Esophagus mucosa (tissue), 1 donor: ENCODE measurements around the gene TAGLN. TPM values are rescaled to one million over a fixed set of nuclear protein-coding genes. Genes with fewer than 3 reads are reported as not detected.

Experiments used
- ATAC-seq: fragments of 200-7000 bp; cut with Tn5 transposase; one replicate; pipeline ENCODE4 v1.9.1; 2020
- total RNA-seq: library from RNA; stranded (reverse); gene quantifications from one replicate; pipeline ENCODE4 v1.2.4, GENCODE V29; 2023
- donor health status: DM: yes; HTN: yes; CAD: no.

The TAGLN gene
- total RNA-seq, 1 donor from 2014 or later, result 55.9 TPM

GRCh38 chr11:117231842-117232091 is 32.6 kb downstream of the TAGLN start, which contains the start of gene PCSK7:
Gene PCSK7, minus strand, starts transcription at chr11:117232073. Its CDS starts 2,229 bp downstream, at chr11:117229844.
- no peak for ATAC-seq

- peak; percentile 92 for ATAC-seq
Measured at GRCh38 chr11:117232092-117232878, 33.1 kb downstream of the TAGLN start, which contains the start of gene RNF214. Gene RNF214, plus strand, starts transcription at chr11:117232671. Its CDS starts 1,602 bp downstream, at chr11:117234273.

- peak; percentile 24 for ATAC-seq
Measured at GRCh38 chr11:117232911-117233409, 33.8 kb downstream of the TAGLN start.

GRCh38 chr11:117238221-117238620 is 39.1 kb downstream of the TAGLN start:
- no peak for ATAC-seq

DNA sequence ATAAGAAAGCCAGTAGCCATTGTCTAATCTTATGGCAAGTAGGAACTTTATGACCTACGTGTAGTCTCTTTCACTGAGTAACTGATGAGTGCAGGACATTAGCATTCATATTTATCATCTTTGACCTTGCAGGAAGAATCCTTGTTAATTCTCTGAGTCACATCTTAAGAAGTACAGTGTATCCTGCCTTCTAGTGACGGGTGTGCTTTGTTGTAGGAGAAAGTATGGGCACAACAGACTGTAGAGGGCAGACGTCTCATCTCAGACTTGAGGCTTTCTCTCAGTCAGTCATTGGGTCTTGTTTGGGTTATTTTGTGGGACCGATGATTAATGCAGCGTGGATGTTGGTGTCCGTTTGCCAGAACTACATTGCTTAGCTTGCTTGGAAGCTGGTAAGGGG is 40.1 kb downstream of the TAGLN start:
- peak; percentile 90 for ATAC-seq

DNA sequence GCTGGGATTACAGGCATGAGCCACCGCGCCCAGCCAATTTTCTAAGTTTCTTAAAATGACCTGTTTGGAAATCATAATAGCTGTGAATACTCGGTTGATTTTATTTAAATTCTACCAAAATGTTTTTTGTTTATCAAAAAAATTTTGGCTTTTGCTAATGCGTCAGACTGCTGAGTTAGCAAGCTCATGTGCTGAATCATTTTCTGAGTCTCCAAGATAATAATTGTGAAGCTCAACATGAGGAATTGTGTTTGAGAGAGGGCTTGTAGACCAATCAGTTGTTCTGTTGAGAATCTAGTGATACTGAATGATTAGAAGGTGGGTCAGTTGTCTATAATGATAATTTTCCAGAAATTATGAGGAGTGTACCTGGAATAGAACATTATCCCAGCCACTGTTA is 49.2 kb downstream of the TAGLN start:
- ATAC-seq, result no peak

GRCh38 chr11:117249571-117249970 is 50.4 kb downstream of the TAGLN start:
- no peak for ATAC-seq

DNA sequence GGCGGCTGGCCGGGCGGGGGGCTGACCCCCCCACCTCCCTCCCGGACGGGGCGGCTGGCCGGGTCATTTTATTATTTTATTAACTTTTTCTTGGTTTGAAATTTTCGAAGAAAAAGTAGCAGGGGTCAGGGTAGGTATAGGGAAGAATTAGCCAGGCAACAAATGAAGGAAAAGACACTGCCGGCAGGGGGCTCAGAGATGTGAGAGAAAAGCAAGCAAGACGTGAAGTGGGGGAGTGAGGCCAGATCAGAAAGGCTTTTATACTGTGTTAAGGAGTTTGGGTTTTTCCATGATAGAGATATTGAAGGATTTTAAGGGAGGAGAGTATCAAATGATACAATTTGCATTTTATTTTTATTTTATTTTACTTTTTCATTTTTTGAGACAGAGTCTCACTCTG is 52.3 kb downstream of the TAGLN start:
- no peak for ATAC-seq

DNA sequence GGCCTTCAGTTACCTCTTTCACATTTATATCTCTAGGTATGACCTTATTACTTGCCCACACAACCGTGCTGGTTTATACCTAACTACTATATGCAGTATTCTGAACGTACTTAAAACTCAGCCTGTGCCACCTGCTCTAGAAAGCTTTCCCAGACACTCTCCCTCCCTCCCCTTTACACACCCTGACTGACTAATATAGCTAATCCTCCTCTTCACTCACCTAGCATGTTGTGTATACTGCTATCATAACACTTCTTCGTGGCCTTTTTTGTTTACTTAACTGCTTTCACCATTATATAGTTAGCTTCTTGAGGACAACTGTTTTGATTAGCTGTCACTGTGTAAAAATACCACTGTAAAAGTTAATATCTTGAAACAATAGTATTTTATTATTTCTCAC is 56.8 kb downstream of the TAGLN start:
- ATAC-seq, result peak; percentile 95

GRCh38 chr11:117256573-117256972 is 57.4 kb downstream of the TAGLN start:
- peak; percentile 84 for ATAC-seq

Other genes with a start within 250 kb of the TAGLN start
- 25.2 TPM for gene SIK3, start 100.9 kb upstream of the TAGLN start, total RNA-seq
- gene PAFAH1B2, start 55.1 kb upstream of the TAGLN start, total RNA-seq, result 50.9 TPM
- 9.8 TPM for gene SIDT2, start 20.6 kb upstream of the TAGLN start, total RNA-seq
- 44.4 TPM for gene PCSK7, start 32.7 kb downstream of the TAGLN start, total RNA-seq
- 13.7 TPM for gene RNF214, start 33.3 kb downstream of the TAGLN start, total RNA-seq
- 3.1 TPM for gene BACE1-AS, start 92.0 kb downstream of the TAGLN start, total RNA-seq
- gene BACE1, start 116.9 kb downstream of the TAGLN start, total RNA-seq, result 17.5 TPM
- gene CEP164, start 128.5 kb downstream of the TAGLN start, total RNA-seq, result 16.7 TPM